Small intestine (tissue), 16 donors: Measurements from ENCODE around the gene EXD2. TPM values are rescaled to one million over a fixed set of nuclear protein-coding genes. Genes with fewer than 3 reads are reported as not detected.

Experiments used
- DNase-seq, 2 donors: peaks; one replicate each; pipeline versions ENCODE4 v3.0.0 to v3.0.0-alpha.2; 2013
- FAIRE-seq: peaks from 2 replicates; lab custom pipeline; 2012; peaks lifted over from hg19 to GRCh38; lab: Jason Lieb, UNC
- H3K27ac ChIP-seq, 3 donors: one replicate each; pipeline ENCODE4 v1.5.1; 2013; ENCODE audit warnings: low read length in 2 of 3, mild to moderate bottlenecking in 2 of 3, control low read depth in 1 of 3, inconsistent platforms in 1 of 3, low read depth in 1 of 3, moderate library complexity in 1 of 3
- H3K27me3 ChIP-seq, 3 donors: one replicate each; pipeline ENCODE4 v1.6.1; 2013; ENCODE audit warnings: low read length in 3 of 3, inconsistent platforms in 1 of 3; ENCODE audit not compliant: control insufficient read depth in 3 of 3, insufficient read depth in 3 of 3
- H3K36me3 ChIP-seq, 3 donors: one replicate each; pipeline ENCODE4 v1.6.1; 2013; ENCODE audit warnings: low read length in 3 of 3, inconsistent platforms in 1 of 3, low read depth in 1 of 3, mild to moderate bottlenecking in 1 of 3, moderate library complexity in 1 of 3; ENCODE audit not compliant: control insufficient read depth in 3 of 3, insufficient read depth in 2 of 3
- H3K4me1 ChIP-seq, 3 donors: one replicate each; pipeline ENCODE4 v1.6.1; 2013; ENCODE audit warnings: low read length in 2 of 3, inconsistent platforms in 1 of 3, low read depth in 1 of 3, mild to moderate bottlenecking in 1 of 3, moderate library complexity in 1 of 3; ENCODE audit not compliant: control insufficient read depth in 3 of 3, insufficient read depth in 2 of 3
- H3K4me3 ChIP-seq, 3 donors: one replicate each; pipeline ENCODE4 v1.5.1; 2013; ENCODE audit warnings: low read length in 3 of 3, control low read depth in 1 of 3, inconsistent platforms in 1 of 3, low read depth in 1 of 3, mild to moderate bottlenecking in 1 of 3, moderate library complexity in 1 of 3
- H3K9me3 ChIP-seq, 2 donors: one replicate each; pipeline ENCODE4 v1.6.1; 2013; ENCODE audit warnings: low read depth in 1 of 2, low read length in 1 of 2; ENCODE audit not compliant: control insufficient read depth in 2 of 2, insufficient read depth in 1 of 2
- WGBS, 3 donors: extraction: QIAGEN DNeasy Blood & Tissue Kit; methylation state at CpG; one replicate each; pipeline ENCODE4 v1.1.7; 2013; 5-methylcytosine and 5-hydroxymethylcytosine counted together
- long read RNA-seq, 10 donors: transcript quantifications; one replicate each; lab custom pipeline, GENCODE V29; 2026
- polyA plus RNA-seq, 4 donors: library from polyadenylated mRNA; stranded (reverse) in 3 of 4; unstranded in 1 of 4; fragments of 200-250 nt in 3 of 4; fragments of 120-200 nt in 1 of 4; gene quantifications; one replicate each; pipeline versions ENCODE4 v1.2.1 to v1.2.3, GENCODE V29; 2013
- donor health status: healthy with polysubstance abuse.
- donor health status: control.
- donor health status: control.
- donor health status: Bipolar disorder and iron deficiency.
- donor health status: healthy.

EXD2 gene
- polyA plus RNA-seq = 10 to 100 TPM in 2 of 4 donors, 1 to 10 TPM in 2; 3.2 to 21.4 (median 7.5) TPM
- long read RNA-seq, donor 1 = 0 reads
- long read RNA-seq, donor 2, partial matches to known transcripts = 5 of 6 reads
- long read RNA-seq, donor 2, other reads (novel, unspliced or antisense) = 0 of 6 reads
- long read RNA-seq, donor 3, full-length matches to known transcripts = 1 of 8 reads
- long read RNA-seq, donor 3, partial matches to known transcripts = 7 of 8 reads
- long read RNA-seq, donor 3, other reads (novel, unspliced or antisense) = 0 of 8 reads
- long read RNA-seq, donor 4, partial matches to known transcripts = 0 of 1 reads
- long read RNA-seq, donor 4, other reads (novel, unspliced or antisense) = 0 of 1 reads
- long read RNA-seq, donor 5 = 0 reads
- long read RNA-seq, donor 6, partial matches to known transcripts = 0 of 1 reads
- long read RNA-seq, donor 6, other reads (novel, unspliced or antisense) = 0 of 1 reads
- long read RNA-seq, donor 7 = 0 reads
- long read RNA-seq, donor 8 = 0 reads
- long read RNA-seq, donor 9 = 0 reads
- long read RNA-seq, donor 10 = 0 reads

- H3K36me3 ChIP-seq = peaks cover 0 to 1% (median 0%) of the 10 kb centered on the region in 3 donors
- peak within 1 kb of the TSS; percentile 35 to 77 (median 73) for H3K27ac ChIP-seq
Measured at GRCh38 chr14:69191340-69192111, at the start of gene EXD2. Gene EXD2, plus strand, starts transcription at chr14:69191498. Its CDS starts 17,973 bp downstream, at chr14:69209471.

GRCh38 chr14:69141550-69141949 is 49.7 kb upstream of the EXD2 start:
- Histone ChIP-seq H3K4me3 (no peak overlapping the region), H3K27me3 (no peaks in the 10 kb centered on the region), H3K4me1 (peaks cover 0 to 7% (median 0%) of the 10 kb centered on the region in 3 donors), H3K9me3 (no peaks in the 10 kb centered on the region), H3K36me3 (peaks cover 0 to 21% (median 3%) of the 10 kb centered on the region in 3 donors), H3K27ac (no peak overlapping the region)
- FAIRE-seq = no peak
- 41 to 60% (median 42%) methylated on average over 1 of the region's 1 CpG for WGBS, 3 donors
- no peak for DNase-seq

More at GRCh38 chr14:69191340-69192111, at the start of gene EXD2:
- Histone ChIP-seq H3K27me3 (no peaks in the 10 kb centered on the region), H3K4me3 (peak within 1 kb of the TSS; percentile 62 to 85 (median 69)), H3K4me1 (no peaks in the 10 kb centered on the region), H3K9me3 (no peaks in the 10 kb centered on the region)
- no peak for FAIRE-seq
- peak; percentile 94 to 97 for DNase-seq
- 0% methylated on average over 45 to 58 of the region's 58 CpGs for WGBS, 3 donors

DNA sequence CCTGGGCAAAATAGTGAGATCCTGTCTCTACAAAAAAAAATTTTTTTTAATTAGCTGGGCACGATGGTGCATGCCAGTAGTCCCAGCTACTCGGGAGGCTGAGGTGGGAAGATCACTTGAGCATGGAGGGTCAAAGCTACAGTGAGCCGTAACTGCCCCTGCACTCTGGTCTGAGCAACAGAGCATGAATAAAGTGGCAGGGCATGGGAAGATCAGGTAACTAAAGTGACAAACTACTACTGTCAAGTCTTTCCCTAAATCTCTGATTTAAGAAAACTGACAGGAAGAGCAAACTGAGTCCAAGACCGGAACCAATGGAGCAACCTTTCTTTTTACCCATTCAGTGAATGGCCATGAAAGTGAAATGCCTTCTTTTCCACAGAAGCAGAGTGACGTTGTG is 49.2 kb upstream of the EXD2 start:
- Histone ChIP-seq H3K27me3 (no peaks in the 10 kb centered on the region), H3K4me1 (peaks cover 0 to 7% (median 0%) of the 10 kb centered on the region in 3 donors), H3K36me3 (peaks cover 0 to 21% (median 3%) of the 10 kb centered on the region in 3 donors), H3K27ac (no peak overlapping the region), H3K9me3 (no peaks in the 10 kb centered on the region), H3K4me3 (no peak overlapping the region)
- FAIRE-seq (no peak), DNase-seq (no peak)
- WGBS, 3 donors = 94 to 97% (median 95%) methylated on average over 5 of the region's 5 CpGs

GRCh38 chr14:69149461-69150244 is 41.6 kb upstream of the EXD2 start:
- no peak for FAIRE-seq
- DNase-seq = no peak
- Histone ChIP-seq H3K4me3 (no peak overlapping the region), H3K36me3 (peaks cover 0 to 10% (median 0%) of the 10 kb centered on the region in 3 donors), H3K27me3 (no peaks in the 10 kb centered on the region), H3K27ac (no peak overlapping the region), H3K9me3 (no peaks in the 10 kb centered on the region), H3K4me1 (peaks cover 0 to 10% (median 3%) of the 10 kb centered on the region in 3 donors)
- WGBS, 3 donors = 39 to 45% (median 43%) methylated on average over 2 of the region's 2 CpGs

DNA sequence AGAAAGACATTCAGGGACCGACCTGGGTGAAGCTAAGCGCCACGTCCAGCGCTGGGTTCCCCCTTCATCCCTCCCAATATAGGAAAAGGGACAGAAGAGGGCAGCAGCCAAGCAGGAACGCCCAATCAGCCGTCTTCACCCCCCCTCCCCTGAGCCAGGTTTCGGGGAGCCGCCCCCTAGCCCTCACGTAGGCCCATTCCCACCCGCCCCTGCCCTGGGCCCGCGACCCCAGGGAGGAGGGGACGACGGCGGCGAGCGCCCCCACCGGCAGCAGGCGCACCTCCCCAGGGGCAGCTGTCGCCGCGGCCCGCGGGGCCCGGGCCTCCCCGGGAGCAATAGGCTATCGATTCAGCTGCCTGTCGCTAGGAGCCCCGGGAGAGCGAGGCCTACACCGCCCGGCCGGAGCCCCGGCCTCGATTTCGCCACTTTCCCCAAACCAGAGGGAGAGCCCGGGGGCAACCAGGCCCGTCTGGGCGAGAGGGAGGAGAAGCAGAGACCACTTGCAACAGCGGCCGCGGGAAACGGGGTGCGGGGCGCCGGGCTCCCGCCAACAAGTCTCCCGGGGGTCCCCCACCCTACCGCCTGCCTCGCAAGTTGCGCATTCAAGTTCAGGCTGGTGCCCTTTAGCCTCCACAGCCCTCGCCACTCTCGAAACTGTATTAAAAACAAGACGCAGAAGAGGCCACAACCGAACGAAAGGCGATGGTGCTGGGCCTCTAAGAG is 39.7 kb upstream of the EXD2 start:
- DNase-seq (peak; percentile 77 to 92), FAIRE-seq (no peak)
- Histone ChIP-seq H3K27me3 (no peaks in the 10 kb centered on the region), H3K27ac (peak overlapping the region; percentile 93), H3K4me1 (peaks cover 0 to 10% (median 3%) of the 10 kb centered on the region in 3 donors), H3K36me3 (peaks cover 0 to 5% (median 0%) of the 10 kb centered on the region in 3 donors), H3K9me3 (no peaks in the 10 kb centered on the region), H3K4me3 (peak overlapping the region; percentile 94 to 98 (median 94))
- 0 to 1% (median 1%) methylated on average over 40 to 57 of the region's 57 CpGs for WGBS, 3 donors

DNA sequence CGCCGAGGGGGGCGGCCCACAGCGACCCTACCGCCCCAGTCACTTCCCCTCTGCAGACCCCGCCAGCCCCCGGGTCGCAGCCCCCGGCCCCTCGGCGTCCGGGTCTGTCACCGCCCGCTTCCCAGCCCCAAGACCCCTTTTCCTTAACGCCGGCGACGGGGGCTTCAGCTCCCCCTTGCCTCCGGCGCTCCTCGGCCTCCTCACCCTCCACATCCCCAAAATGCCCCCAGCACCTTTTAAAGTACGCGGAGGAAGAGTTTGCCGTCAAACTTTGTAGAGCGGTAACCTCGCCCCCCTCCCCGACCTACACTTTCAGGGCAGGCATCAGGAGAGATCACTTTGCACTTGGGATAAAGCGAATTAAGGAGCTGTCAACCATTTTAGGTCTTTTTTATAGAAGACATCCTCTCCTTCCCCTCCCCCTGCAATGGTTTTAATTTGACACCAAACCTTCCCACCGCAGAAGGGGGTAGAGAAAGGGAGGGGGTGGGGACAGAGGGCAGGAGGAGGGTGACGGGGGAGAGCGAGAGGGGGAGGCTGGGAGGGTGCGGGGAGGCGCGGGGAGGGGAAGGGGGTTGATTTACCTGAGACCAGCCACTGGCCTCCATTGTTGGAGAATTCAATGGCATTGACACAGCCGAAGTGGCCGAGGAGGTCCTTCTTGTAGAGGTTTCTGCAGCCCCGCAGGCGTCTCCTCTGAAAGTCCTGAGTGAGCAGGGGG is 39.0 kb upstream of the EXD2 start:
- peak overlapping the region; percentile 93 for H3K27ac ChIP-seq
- H3K4me1 ChIP-seq = peaks cover 0 to 10% (median 3%) of the 10 kb centered on the region in 3 donors
- no peaks in the 10 kb centered on the region for H3K27me3 ChIP-seq
- WGBS, 3 donors = 0 to 1% (median 1%) methylated on average over 33 to 38 of the region's 38 CpGs
- peak overlapping the region; percentile 94 to 98 (median 94) for H3K4me3 ChIP-seq
- DNase-seq = peak; percentile 53 to 59
- no peak for FAIRE-seq
- peaks cover 0 to 5% (median 0%) of the 10 kb centered on the region in 3 donors for H3K36me3 ChIP-seq
- no peaks in the 10 kb centered on the region for H3K9me3 ChIP-seq

DNA sequence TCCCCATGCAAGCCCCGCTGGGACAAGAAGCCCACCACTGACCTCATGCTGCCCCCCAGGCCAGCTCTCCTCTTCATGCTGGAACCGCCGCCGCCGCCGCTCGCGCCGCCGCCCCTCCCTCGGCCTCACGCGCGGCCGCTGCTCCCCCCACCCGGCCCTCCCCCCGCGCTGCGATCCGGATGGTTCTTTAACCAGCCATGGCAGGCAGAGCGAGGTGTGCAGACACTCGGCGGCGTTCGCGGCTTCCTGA is 38.5 kb upstream of the EXD2 start, which contains the start of gene DCAF5:
DCAF5 (minus strand) TSS at position 218 of the 250 bp plus-strand sequence; CDS start at position 77, 141 bp downstream.
- peaks cover 0 to 10% (median 3%) of the 10 kb centered on the region in 3 donors for H3K4me1 ChIP-seq
- H3K36me3 ChIP-seq = peaks cover 0 to 5% (median 0%) of the 10 kb centered on the region in 3 donors
- H3K27me3 ChIP-seq = no peaks in the 10 kb centered on the region
- FAIRE-seq (no peak), DNase-seq (peak in 1 of 2 donors; percentile 96)
- WGBS, 3 donors = 0 to 2% (median 1%) methylated on average over 18 to 26 of the region's 26 CpGs
- peak within 1 kb of the TSS; percentile 93 for H3K27ac ChIP-seq
- H3K4me3 ChIP-seq = peak within 1 kb of the TSS; percentile 94 to 98 (median 94)
- H3K9me3 ChIP-seq = no peaks in the 10 kb centered on the region
